ENCODE measurements around the gene MAP4K3. TPM values are rescaled to one million over a fixed set of nuclear protein-coding genes. Genes with fewer than 3 reads are reported as not detected.

Gene MAP4K3
- total and polyA plus RNA-seq, 9 of the 15 experiments (the other 6 are each of a cell fraction or from before 2014, with no cell fraction given) = 3.1 to 30.0 (median 16.9) TPM

DNA sequence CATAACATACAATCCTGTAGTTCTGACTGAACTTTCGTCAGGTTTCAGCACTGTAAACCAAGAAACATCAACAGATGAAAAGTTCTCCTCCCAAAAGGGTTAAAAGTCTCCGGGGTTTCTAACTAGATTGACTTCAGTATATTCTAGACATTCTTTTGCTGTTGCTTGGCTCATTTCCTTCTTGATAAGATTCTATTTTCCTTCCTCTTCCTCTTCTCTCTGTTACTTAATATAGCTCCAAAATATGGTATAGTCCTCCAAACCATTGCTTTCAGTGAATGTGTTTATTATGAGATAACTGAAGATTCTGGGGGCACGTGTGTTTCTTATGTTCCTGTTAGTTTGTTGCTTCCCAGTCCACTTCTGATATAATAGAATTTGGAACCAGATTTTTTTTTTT is 46.4 kb upstream of the MAP4K3 start:
- BruUV-seq (replicated peaks) = no TSS peak
- Histone ChIP-seq H3K79me2 (ENCODE audit: control insufficient read depth, insufficient read depth, low read length) (no peaks in the 10 kb centered on the region), H4K20me1 (replicated peaks; ENCODE audit: control insufficient read depth, insufficient read depth, low read length) (no peaks in the 10 kb centered on the region), H3K27ac (ENCODE audit: extremely low read depth, low read depth, low read length) (no peak overlapping the region), H3K4me1 (replicated peaks in 1 of 2; ENCODE audit: control insufficient read depth in 2 of 2, insufficient read depth in 2 of 2, low read length in 2 of 2) (peaks cover 0 to 7% of the 10 kb centered on the region in 2 experiments; a peak in 2 of 5 replicates), H3K9me3 (replicated peaks; ENCODE audit: control insufficient read depth, insufficient read depth, low read depth, low read length) (no peaks in the 10 kb centered on the region), H2AFZ (ENCODE audit: low read depth, low read length) (no peak overlapping the region), H3K9ac (ENCODE audit: insufficient read depth in 1 of 2, low read depth in 2 of 2, low read length in 2 of 2) (no peak overlapping the region), H3K27me3 (ENCODE audit: control insufficient read depth in 2 of 2, insufficient read depth in 2 of 2, low read length in 2 of 2) (no peaks in the 10 kb centered on the region), H3K4me2 (ENCODE audit: insufficient read depth, low read length) (no peak overlapping the region), H3K36me3 (ENCODE audit: control insufficient read depth, insufficient read depth, low read length) (no peaks in the 10 kb centered on the region), H3K9me1 (ENCODE audit: control insufficient read depth, insufficient read depth, low read length) (no peaks in the 10 kb centered on the region), H3K4me3 (no peak overlapping the region)
- DNase-seq (ENCODE audit: extremely low read depth in 1 of 4, low spot score in 3 of 4) (no peak), ATAC-seq (no peak; the same call in 2 of the 3 replicates), FAIRE-seq (no peak)
- intact Hi-C loops (cut with micrococcal nuclease) (no loop called here), in situ Hi-C loops (cut with MboI) (no loop called here)
- WGBS (ENCODE audit: insufficient coverage, low coverage, missing lambda C conversion rate) = 6% methylated on average over 3 of the region's 3 CpGs
- CTCF ChIA-PET (ENCODE audit: low intra/inter-chr PET ratio) = no interaction called here
- POLR2A ChIA-PET = interaction anchor here (0.6 to 0.7 kb wide), 3 partner anchors 89 to 237 kb away, joined by 3 to 4 read pairs (median 3); no protein-coding TSS in a partner anchor
- TF ChIP-seq ETV6 (IDR thresholded peaks at IDR 0.05; ENCODE audit: borderline replicate concordance in 1 of 2, low read depth in 2 of 2, low read length in 1 of 2) = peak in 1 of 2 experiments; percentile 74; a peak in 1 of 4 replicates
- no peak for TF ChIP-seq ETV6 (CRISPR knock-in tag; IDR thresholded peaks at IDR 0.05; ENCODE audit: borderline replicate concordance)
- peak; percentile 57 for TF ChIP-seq PRDM10 (IDR thresholded peaks at IDR 0.05; ENCODE audit: partially characterized antibody)
- peak; percentile 24; the same call in 1 of the 2 replicates for TF ChIP-seq CBFA2T3 (IDR thresholded peaks at IDR 0.05)
- TF ChIP-seq TCF3 (CRISPR knock-in tag; IDR thresholded peaks at IDR 0.05) = 0 out of 2 replicates have a peak, but pooled peaks have one; percentile 24
- 0 out of 2 replicates have a peak, but pooled peaks have one; percentile 32 for TF ChIP-seq SMARCA4 (IDR thresholded peaks at IDR 0.05)
- TF ChIP-seq RBM14 (IDR thresholded peaks at IDR 0.05; ENCODE audit: borderline replicate concordance, insufficient read depth, low read depth, low read length) = no peak
- TF ChIP-seq, protein P1, sequence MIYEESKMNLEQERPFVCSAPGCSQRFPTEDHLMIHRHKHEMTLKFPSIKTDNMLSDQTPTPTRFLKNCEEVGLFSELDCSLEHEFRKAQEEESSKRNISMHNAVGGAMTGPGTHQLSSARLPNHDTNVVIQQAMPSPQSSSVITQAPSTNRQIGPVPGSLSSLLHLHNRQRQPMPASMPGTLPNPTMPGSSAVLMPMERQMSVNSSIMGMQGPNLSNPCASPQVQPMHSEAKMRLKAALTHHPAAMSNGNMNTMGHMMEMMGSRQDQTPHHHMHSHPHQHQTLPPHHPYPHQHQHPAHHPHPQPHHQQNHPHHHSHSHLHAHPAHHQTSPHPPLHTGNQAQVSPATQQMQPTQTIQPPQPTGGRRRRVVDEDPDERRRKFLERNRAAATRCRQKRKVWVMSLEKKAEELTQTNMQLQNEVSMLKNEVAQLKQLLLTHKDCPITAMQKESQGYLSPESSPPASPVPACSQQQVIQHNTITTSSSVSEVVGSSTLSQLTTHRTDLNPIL (CRISPR knock-in tag; IDR thresholded peaks at IDR 0.05) = no peak
